22Rv1 (cell line): Measurements from ENCODE around the gene AMOTL2.

ENCODE experiments used
- CTCF ChIP-seq: fragments of 450-650 bp; IDR thresholded peaks from 2 replicates; pipeline ENCODE4 v1.5.1; 2017; ENCODE audit warnings: mild to moderate bottlenecking
- ZFX ChIP-seq: fragments of 450-650 bp; IDR thresholded peaks from 2 replicates; pipeline ENCODE4 v1.6.1; 2017; ENCODE audit warnings: antibody characterized with exemption, borderline replicate concordance

GRCh38 chr3:134372396-134373270, 1.6 kb downstream of the AMOTL2 start:
- TF ChIP-seq CTCF: no peak
- no peak for TF ChIP-seq ZFX
